GM19043 (cell line): ENCODE data around the gene OR2D2.
A peak's percentile ranks its signal among the peaks of the same experiment; 100 is the strongest.
"Not testable (repeated sequence)": the region's sequence is repeated elsewhere in the genome, so short reads cannot be mapped to it uniquely, and the experiment has no call there.

ENCODE experiments used
- ATAC-seq: cut with Tn5 transposase; IDR thresholded peaks from one replicate; pipeline ENCODE4 v1.9.1; 2021; ENCODE audit warnings: low read depth; ENCODE audit not compliant: unreplicated experiment

Gene OR2D2, protein sequence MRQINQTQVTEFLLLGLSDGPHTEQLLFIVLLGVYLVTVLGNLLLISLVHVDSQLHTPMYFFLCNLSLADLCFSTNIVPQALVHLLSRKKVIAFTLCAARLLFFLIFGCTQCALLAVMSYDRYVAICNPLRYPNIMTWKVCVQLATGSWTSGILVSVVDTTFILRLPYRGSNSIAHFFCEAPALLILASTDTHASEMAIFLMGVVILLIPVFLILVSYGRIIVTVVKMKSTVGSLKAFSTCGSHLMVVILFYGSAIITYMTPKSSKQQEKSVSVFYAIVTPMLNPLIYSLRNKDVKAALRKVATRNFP

DNA sequence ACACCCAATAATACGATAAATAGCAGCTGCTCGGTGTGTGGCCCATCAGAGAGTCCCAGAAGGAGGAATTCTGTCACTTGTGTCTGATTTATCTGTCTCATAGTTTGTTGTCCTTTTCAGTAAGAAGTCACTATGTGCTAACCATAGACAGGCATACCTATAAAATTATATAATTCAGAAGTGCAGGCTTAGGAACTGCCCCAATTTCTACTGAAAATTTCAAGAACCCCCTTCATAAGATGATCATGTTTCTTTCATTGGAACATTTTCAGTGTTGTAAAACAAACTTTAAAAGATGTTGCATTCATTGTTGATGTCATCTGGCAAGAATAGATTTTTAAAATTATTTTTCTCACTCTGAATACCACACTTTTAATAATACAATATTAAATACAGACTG, at the start of gene OR2D2:
TSS of gene OR2D2 (minus strand) at position 101 of the 400 bp plus-strand sequence. CDS start at position 101, 0 bp downstream.
- ATAC-seq: no peak

DNA sequence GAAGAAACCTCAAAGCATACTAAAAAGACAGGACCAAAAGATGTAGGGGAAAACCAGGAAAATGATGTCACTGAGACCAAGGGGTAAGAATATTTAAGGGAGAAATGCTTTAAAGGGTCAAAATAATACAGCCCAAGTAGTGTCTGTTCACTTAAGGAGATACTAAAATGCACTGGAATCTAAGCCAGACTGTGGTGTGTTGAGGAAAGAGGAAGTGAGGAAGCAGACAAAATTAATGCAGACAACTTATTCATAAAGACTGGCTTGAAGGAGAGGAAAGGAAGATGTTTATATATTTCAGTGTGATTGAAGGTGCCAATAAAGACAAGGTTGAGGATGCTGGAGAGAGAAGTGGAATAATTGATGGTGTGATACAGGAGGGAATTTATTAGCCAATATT, 49.7 kb upstream of the OR2D2 start:
- no peak for ATAC-seq

DNA sequence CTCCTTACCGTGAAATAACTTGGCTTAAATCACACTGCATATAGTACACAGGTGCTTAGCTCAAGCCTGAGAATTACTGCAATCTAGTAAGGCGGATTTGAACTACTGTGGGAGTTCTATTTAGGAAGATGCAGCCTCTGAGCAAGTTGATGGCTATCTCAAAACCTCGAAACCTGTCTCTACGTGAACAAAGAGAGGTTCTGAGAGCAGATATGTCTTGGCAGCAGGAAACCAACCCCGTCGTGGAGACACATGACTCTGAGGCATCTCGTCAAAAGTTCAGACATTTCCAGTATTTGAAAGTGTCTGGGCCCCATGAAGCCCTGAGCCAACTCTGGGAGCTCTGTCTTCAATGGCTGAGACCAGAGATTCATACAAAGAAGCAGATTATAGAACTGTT, 39.8 kb upstream of the OR2D2 start:
- ATAC-seq: no peak

DNA sequence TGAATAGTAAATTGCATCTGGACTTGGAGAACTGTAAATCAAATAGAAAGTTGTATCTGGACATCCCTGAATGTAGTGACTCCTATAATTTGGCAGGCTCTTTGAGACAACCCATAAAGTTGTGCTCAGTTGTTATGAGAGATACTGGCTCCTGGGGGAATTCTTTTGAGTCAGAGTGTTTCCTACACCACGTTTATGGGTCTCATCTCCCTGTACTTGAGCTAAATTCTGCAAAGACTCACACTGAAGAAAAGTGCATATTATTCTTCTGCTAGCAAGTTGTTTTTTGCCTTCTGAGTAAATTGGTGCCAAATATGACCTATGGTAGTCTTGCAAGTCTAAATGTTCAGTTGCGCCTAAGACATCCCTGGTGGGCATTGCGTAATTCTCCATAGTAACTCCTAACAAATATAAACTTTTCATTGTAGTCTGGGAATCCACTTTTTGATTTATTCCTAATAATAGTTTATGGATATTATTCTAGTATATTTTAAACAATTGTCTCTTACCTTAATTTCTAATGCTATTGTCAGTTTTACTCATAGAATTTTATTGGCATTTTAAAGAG, 38.9 kb upstream of the OR2D2 start:
- ATAC-seq: no peak

DNA sequence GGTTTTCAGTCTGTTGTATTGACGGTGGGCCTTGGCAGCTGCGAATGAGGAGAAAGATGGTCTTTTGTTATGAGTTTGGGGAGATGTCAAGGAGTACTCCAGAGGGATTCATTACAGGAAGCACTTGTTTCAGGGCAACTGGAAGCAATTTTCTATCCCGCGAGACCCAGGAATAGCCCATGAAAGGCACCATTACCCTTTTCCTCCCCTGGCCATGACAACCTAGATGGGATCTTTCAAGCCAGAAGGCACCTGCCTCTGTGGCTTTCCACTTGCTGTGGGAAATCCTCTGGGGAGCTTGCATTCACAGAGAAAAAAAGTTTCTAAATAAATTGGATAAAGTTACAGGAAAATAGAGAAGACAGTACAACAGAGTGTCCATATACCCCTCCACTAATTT, 36.6 kb upstream of the OR2D2 start:
- no peak for ATAC-seq

DNA sequence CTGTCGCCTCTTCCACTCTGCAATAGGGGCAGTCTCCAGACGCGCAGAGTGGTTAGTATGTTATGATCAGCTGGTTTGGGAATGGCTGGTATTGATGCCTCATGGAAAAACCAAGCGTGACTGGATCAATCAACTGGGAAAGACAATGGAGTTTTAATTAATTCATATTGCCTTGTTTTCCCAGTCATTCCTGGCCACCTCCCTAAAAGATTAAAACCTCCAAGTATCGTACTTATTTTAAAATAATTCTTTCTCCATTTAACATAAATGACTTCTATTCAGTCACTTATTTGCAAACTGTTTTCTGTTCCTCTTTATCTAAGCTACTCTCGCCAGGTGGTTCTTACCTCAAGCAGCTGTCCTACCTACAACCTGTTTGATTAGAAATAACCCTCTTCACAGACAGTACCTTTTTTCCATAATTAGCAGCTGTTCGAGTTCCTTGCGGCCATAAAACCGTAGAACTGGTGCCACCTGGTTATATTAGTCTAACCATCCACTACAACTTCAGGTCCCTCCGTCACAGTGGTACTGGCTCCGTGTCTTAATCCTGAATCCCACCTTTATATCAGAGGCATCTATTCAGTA, 34.8 kb upstream of the OR2D2 start:
- peak; percentile 60 for ATAC-seq

DNA sequence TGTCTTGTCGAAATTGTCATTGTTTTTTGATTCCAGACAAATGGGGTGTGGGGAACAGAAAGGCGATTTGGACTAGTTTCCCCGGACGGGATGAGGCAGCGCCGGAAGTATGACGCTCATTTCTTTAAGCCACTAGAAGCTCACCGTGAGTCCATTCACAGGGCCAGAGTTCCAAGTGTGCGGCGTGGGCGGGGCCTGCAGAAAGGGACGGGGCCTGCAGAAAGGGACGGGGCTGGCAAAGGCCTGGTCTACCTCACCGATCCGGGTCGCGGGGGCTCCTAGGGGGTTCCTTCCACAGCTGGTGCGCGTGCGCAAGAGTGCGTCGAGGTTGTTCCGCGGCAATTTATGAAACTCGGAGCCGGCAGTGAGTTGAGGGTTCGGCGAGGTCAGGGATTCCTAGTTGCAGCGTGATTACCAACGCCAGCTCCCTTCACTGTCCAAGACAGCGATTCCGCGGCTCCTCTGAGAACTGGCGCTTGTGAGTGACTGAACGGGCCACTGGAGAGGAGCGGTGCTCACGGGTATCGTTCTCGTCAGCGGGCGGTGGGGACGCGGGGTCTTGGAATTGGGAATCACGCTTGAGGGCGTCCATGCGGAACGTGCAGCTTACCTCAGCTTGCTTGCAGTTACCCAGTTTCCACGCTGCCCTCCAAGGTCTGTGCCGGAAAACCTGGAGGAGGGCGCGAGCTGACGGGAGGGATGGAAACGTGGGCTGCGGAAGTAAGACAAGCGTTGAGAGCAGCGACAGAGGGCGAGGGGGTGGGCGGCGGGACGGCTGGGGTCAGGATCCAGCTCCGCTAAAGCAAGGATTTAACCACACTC, 34.1 kb upstream of the OR2D2 start, which contains the start of gene ZNF215:
TSS of gene ZNF215 (plus strand) at position 219 of the 822 bp plus-strand sequence. CDS start 5,847 bp downstream, outside the sequence.
- peak; percentile 57 for ATAC-seq

DNA sequence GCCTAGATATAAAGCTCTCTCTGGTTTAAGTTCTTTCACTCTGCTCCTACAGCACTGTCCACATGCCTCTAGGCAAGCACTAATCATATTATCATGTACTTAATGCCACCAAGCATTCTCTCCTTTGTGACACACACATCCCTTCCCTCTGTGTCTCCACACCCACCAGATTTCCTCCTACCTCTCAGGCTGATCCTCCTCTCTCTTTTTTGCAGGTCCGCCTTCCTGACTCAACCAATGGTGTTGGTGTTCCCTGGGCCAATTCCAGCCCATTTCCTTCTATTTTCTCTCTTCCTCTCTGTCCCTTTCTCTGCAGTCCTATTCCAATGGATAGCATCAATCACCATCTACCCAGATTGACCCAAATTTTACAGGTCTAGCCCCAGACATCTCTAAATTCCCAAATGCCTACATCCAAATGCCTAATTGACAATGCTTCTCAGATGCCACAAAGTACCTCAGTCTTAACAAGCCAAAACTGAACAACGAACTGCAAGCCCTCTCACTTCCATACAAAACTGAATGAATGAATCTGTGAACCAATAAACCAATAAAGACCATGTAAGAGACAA, 33.4 kb upstream of the OR2D2 start:
- ATAC-seq: peak; percentile 9

DNA sequence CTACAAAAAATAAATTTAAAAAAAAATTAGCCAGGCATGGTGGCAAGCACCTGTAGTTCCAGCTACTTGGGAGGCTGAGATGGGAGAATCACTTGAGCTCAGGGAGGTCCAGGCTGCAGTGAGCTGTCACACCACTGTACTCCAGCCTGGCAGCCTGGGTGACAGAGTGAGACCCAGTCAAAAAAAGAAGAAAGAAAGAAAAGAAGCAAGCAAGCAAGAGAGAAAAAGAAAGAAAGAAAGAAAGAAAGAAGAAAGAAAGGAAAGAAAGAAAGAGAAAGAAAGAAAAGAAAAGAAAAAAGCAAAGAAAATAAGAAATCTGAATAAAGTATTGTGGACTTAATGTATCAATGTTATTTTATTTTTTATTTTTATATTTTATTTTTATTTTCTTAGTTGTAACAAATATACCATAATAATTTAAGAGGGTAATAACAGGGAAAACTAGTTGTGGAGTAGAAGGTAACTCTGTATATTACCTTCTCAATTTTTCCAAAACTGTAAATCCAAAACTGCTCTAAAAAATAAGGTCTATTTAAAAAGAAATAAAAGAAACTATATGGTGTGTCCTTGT, 32.8 kb upstream of the OR2D2 start:
- ATAC-seq: no peak

DNA sequence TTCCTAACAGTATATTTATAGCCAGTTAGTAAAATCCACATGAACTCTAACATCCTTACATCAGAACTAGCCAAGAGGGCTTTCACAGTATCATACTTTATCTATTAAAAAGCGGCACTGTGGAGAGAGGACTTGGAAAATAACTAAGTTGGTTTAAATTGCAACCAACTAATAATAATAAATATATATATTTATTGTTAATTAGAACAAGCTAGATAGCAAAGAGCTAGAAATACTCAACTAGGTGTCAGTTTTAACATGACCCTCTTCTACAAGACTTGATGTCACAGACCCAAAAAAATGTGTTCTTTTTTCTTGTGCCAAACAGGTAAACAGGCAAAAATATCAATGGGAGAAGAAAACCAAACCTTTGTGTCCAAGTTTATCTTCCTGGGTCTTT, 28.4 kb upstream of the OR2D2 start, which contains the start of gene OR2D3:
TSS of gene OR2D3 (plus strand) at position 301 of the 400 bp plus-strand sequence. CDS start at position 301, 0 bp downstream.
- ATAC-seq: no peak

DNA sequence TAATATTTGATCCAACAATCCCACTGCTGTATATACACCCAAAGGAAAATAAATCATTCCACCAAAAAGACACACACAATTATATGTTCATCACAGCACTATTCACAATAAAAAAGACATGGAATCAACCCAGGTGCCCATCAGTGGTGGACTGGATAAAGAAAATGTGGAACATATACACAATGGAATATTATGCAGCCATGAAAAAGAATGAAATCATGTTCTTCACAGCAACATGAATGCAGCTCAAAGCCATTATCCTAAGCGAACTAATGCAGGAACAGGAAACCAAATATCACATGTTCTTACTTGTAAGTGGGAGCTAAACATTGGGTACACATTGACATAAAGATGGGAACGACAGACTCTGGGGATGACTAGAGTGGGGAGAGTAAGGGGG, 27.4 kb upstream of the OR2D2 start:
- no peak for ATAC-seq

DNA sequence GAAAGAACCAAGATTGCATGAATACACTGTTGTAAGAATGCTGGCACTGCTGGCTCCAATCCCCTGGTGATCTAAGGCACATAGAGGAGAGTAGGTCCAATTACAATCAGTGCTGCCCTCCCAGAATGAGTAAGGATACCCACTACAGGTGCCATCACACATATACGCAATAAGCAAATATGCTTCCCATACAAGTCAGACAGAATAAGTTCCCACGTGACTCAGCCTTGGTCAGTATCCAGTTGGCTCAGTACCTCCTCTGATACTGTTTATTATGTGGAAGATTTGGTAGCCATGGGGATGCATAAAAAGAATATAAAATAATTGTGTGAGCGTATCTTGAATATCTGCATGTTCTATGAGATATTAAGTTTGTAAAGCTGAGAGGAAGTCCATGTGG, 19.6 kb upstream of the OR2D2 start:
- ATAC-seq: no peak

DNA sequence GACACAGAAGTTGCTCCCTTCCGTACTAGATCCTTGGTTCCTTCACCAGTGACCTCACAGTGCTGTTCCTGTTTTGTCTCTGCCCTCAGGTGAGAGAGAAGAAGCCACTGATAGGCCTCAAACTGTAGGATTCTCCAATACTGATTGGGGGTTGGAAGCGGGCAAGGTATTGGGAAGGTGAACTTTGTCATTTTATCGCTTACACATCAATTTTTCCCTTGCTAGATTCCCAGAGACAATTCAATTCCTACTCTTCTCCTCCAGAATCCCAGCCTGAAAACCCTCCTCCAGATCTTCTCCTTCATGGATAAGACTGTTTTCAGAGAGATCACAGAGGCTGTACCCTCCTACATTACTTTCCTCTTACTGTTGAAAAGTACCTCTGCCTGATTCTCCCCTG, 19.1 kb upstream of the OR2D2 start:
- ATAC-seq: no peak

DNA sequence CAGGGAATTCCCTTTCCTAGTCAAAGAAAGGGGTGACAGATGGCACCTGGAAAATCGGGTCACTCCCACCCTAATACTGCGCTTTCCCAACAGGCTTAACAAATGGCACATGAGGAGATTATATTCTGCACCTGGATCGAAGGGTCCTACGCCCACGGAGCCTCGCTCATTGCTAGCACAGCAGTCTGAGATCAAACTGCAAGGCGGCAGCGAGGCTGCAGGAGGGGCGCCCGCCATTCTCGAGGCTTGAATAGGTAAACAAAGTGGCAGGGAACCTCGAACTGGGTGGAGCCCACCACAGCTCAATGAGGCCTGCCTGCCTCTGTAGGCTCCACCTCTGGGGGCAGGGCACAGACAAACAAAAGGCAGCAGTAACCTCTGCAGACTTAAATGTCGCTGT, 12.5 kb upstream of the OR2D2 start:
- not testable (repeated sequence) for ATAC-seq

DNA sequence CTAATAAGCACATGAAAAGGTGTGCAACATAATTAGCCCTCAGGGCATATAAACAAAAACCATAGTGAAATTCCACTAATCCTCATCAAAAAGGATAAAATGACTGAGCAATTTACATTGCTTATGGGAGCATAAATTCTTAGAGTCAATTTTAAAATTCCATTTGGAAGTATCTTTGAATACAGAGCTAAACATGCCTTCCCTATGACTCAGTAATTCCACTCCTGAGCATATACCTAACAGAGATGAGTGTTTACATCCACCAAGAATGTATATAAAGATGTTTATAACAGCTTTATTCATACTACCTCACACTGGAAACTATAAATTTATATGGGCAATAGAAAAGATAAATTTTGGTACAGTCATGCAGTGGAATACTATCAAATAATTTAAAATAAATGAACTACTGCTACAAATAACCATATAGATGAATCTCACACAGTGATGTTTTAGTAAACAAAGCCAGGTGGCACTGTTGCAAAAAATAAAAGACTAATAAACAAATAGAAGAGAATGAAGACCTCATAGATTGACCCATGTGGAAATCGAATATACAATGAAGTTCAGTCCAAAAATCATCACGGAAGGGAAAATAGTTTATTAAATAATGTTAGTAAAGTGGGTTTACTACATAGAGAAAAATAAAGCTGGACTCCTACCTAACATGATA, 8.2 kb upstream of the OR2D2 start:
- no peak for ATAC-seq

DNA sequence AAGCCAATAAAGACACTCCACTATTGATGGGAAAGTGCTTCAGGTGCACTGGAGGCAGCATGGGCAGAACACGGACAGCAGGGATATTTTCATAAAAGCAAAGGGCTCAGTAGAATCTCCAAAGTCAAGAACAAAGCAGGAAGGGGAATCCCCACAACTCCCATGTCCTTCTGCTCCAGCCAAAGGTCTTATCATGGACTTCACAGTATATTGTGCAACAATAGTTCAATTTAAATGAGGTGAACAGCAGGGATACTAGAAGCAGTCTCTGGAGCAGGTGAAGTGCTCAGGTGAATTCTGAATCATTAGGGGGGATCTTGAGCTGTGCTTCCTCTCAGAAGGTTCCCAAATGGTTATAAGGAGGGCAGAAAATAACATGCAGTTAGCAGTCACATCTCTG, 6.6 kb upstream of the OR2D2 start:
- ATAC-seq: no peak

DNA sequence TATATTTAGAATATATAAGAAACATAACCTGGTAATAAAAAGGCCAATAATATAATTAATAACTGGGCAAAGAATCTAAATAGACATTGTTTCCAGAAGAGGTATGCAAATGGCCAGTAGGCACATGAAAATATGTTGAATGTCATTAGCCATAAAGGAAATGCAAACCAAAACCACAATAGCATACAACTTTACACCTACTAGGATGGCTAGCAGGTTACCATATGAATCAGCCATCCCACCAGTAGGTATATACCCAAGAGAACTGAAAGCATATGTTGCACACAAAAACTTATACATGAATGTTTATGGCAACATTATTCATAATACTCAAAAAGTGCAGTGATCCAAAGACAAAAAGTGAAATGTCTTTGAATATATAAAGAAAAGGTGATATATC, 2.7 kb upstream of the OR2D2 start:
- ATAC-seq: peak; percentile 70

DNA sequence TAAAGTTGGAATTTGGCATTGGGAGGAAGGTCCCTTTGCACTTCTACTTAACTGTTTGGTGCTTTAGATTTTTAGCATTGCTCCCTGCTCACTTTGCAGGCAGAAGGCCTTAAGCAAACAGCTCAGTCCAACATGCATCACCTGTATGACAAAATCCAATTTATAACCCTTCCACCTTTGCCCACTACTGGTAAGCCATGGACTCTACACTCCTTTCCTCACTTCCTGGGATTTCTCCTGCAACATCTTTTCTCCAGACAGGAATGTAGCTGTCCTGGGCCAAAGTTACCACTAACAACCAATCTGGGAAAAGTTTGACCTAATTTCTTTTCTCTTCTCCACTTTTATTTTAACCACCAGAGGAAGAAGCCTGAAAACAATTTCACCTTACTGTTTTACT, 1.8 kb upstream of the OR2D2 start:
- no peak for ATAC-seq

DNA sequence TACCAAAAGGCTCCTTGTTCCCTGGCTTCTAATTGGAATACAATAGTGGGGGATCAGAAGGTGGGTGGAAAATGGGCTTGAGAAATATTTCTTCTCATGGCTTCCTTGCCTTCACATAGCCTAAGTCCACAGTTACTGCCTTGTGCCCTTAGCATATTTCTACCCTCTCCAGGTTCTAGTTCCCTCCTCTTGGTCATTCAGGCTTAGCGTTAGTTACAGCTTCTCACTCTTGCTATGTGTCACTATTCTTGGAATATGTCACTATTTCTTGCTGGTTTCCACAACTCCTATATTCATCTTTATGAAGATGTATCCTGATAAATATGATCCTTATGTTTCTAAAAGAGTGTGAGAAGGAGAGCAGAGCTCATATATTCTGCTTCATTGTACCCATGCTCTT, 2.5 kb downstream of the OR2D2 start:
- no peak for ATAC-seq

DNA sequence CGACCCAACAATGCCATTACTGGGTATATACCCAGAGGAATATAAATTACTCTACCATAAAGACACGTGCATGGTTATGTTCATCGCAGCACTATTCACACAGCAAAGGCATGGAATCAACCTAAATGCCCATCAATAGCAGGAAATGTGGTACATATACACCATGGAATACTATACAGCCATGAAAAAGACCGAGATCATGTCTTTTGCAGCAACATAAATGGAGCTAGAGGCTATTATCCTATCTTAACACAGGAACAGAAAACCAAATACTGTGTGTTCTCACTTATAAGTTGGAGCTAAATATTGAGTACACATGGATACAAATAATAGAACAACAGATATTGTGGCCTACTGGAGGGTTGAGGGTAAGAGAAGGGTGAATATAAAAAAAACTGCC, 3.5 kb downstream of the OR2D2 start:
- no peak for ATAC-seq
